B cell (primary cell): ENCODE measurements around the gene CAPN12. TPM values are rescaled to one million over a fixed set of nuclear protein-coding genes. Genes with fewer than 3 reads are reported as not detected.

Experiments used
- ATAC-seq: fragments of 200-7000 bp; cut with Tn5 transposase; one replicate; pipeline ENCODE4 v1.10.0; 2021; ENCODE audit warnings: low read depth, mild to moderate bottlenecking, moderate number of reproducible peaks, moderate library complexity
- CTCF ChIA-PET: fragments of 350-600 bp; sonication (Branson Sonifier 250); formaldehyde crosslinking; loops from one replicate; lab custom pipeline; 2021; ENCODE audit warnings: antibody characterized with exemption, inconsistent platforms; lab: Charles Lee
- POLR2A ChIA-PET: fragments of 350-600 bp; sonication (Branson Sonifier 250); formaldehyde crosslinking; loops from one replicate; lab custom pipeline; 2021; ENCODE audit warnings: antibody characterized with exemption; lab: Charles Lee
- DNase-seq: peaks from one replicate; pipeline ENCODE4 v3.0.0; 2013
- H2AFZ ChIP-seq: 2 replicates; pipeline ENCODE4 v1.6.1; 2012; ENCODE audit warnings: mild to moderate bottlenecking, low read depth, low read length; ENCODE audit not compliant: insufficient read depth, poor library complexity, severe bottlenecking
- H3K27ac ChIP-seq, 2 donors: 1 replicate in 1 of 2; 2 replicates in 1 of 2; pipeline ENCODE4 v1.5.1; 2012 to 2013; ENCODE audit warnings: low read length in 2 of 2, mild to moderate bottlenecking in 2 of 2, moderate library complexity in 1 of 2
- H3K27me3 ChIP-seq, 4 experiments: fragments of 200-600 bp in 1 of 4; sonication (generic) in 1 of 4; replicated peaks in 1 of 4; 1 replicate in 2 of 4; 2 replicates in 2 of 4; pipeline versions ENCODE4 v1.6.1 to v1.7.0; 2013 to 2016; ENCODE audit warnings: low read length in 3 of 4, mild to moderate bottlenecking in 2 of 4, mixed read lengths in 1 of 4, moderate library complexity in 1 of 4; ENCODE audit not compliant: insufficient read depth in 4 of 4, control insufficient read depth in 3 of 4; ENCODE audit errors: control extremely low read depth in 1 of 4
- H3K36me3 ChIP-seq, 2 experiments: replicated peaks in 1 of 2; 1 replicate in 1 of 2; 2 replicates in 1 of 2; pipeline versions ENCODE4 v1.6.1 to v1.7.1; 2013; ENCODE audit warnings: low read length in 1 of 2; ENCODE audit not compliant: insufficient read depth in 2 of 2, control insufficient read depth in 1 of 2; ENCODE audit errors: control extremely low read depth in 1 of 2, extremely low read depth in 1 of 2
- H3K4me1 ChIP-seq, 2 donors: fragments of 200-600 bp in 1 of 2; sonication (generic) in 1 of 2; 1 replicate in 1 of 2; 2 replicates in 1 of 2; pipeline versions ENCODE4 v1.5.1 to v1.6.1; 2013 to 2017; ENCODE audit warnings: low read length in 2 of 2; ENCODE audit not compliant: control insufficient read depth in 2 of 2, insufficient read depth in 2 of 2
- H3K4me2 ChIP-seq: replicated peaks from 2 replicates; pipeline ENCODE3; 2012; ENCODE audit warnings: mild to moderate bottlenecking, low read depth, low read length; ENCODE audit not compliant: poor library complexity, severe bottlenecking
- H3K4me3 ChIP-seq, 5 experiments: fragments of 200-600 bp in 1 of 5; sonication (generic) in 1 of 5; 1 replicate in 3 of 5; 2 replicates in 2 of 5; pipeline versions ENCODE4 v1.5.1 to v1.7.0; 2011 to 2016; ENCODE audit warnings: low read length in 4 of 5, mild to moderate bottlenecking in 4 of 5, low read depth in 2 of 5, control low read depth in 1 of 5, moderate library complexity in 1 of 5; ENCODE audit not compliant: insufficient read depth in 1 of 5; ENCODE audit errors: control extremely low read depth in 1 of 5, extremely low read depth in 1 of 5
- H3K79me2 ChIP-seq: fragments of 200-600 bp; sonication (generic); one replicate; pipeline ENCODE4 v1.6.0; 2016; ENCODE audit warnings: low read length; ENCODE audit not compliant: control insufficient read depth, insufficient read depth
- H3K9ac ChIP-seq: fragments of 200-600 bp; sonication (generic); 2 replicates; pipeline ENCODE4 v1.6.1; 2017; ENCODE audit warnings: mild to moderate bottlenecking, low read length, moderate library complexity
- H3K9me3 ChIP-seq, 3 donors: one replicate each; pipeline versions ENCODE4 v1.6.1 to v1.7.1; 2013; ENCODE audit warnings: low read length in 2 of 3; ENCODE audit not compliant: control insufficient read depth in 2 of 3, insufficient read depth in 1 of 3; ENCODE audit errors: control extremely low read depth in 1 of 3
- H4K20me1 ChIP-seq: 2 replicates; pipeline ENCODE4 v1.6.0; 2012; ENCODE audit warnings: mild to moderate bottlenecking, low read length; ENCODE audit not compliant: insufficient read depth, control insufficient read depth, poor library complexity, severe bottlenecking
- H3K27ac Mint-ChIP-seq: one replicate; pipeline ENCODE4 v1.8.0; 2021; ENCODE audit warnings: mixed read lengths
- H3K27me3 Mint-ChIP-seq: one replicate; pipeline ENCODE4 v1.8.0; 2021; ENCODE audit warnings: mixed read lengths
- H3K4me1 Mint-ChIP-seq: one replicate; pipeline ENCODE4 v1.8.0; 2021; ENCODE audit warnings: mixed read lengths
- H3K4me3 Mint-ChIP-seq: one replicate; pipeline ENCODE4 v1.8.0; 2021; ENCODE audit warnings: mixed read lengths
- H3K9me3 Mint-ChIP-seq: one replicate; pipeline ENCODE4 v1.8.0; 2022; ENCODE audit warnings: mixed read lengths; ENCODE audit not compliant: insufficient read depth
- EZH2 ChIP-seq: IDR thresholded peaks from 2 replicates; pipeline ENCODE4 v1.6.1; 2012; ENCODE audit warnings: borderline replicate concordance, low read depth, mild to moderate bottlenecking, moderate library complexity, low read length; ENCODE audit not compliant: insufficient read depth, poor library complexity, severe bottlenecking
- WGBS: methylation state at CpG from one replicate; pipeline ENCODE4 v1.1.5; 2013; ENCODE audit warnings: missing lambda C conversion rate; ENCODE audit not compliant: insufficient coverage; 5-methylcytosine and 5-hydroxymethylcytosine counted together
- intact Hi-C: fragments of 100-400 bp; cut with micrococcal nuclease; formaldehyde crosslinking; loops from one replicate; pipeline ENCODE4 v1.10.0; 2022
- polyA plus RNA-seq: library from polyadenylated mRNA; depleted of rRNA; stranded (reverse); fragments of >200 nt; gene quantifications from 2 replicates; pipeline ENCODE4 v1.2.3, GENCODE V29; 2012
- total RNA-seq, 2 donors: library from RNA; stranded (reverse); fragments of 120-200 nt in 1 of 2; gene quantifications; 1 replicate in 1 of 2; 2 replicates in 1 of 2; pipeline versions ENCODE4 v1.2.3 to v1.2.4, GENCODE V29; 2013 to 2022
- TF ChIP-seq, protein P1 (sequence below): fragments of 200-600 bp; IDR thresholded peaks from one replicate; pipeline ENCODE4 v1.8.0; 2022; ENCODE audit warnings: antibody characterized with exemption, mild to moderate bottlenecking

The CAPN12 gene
- total and polyA plus RNA-seq, 2 donors (not counting 1 experiment from before 2014, with no cell fraction given), result 28.6 to 104 TPM

DNA sequence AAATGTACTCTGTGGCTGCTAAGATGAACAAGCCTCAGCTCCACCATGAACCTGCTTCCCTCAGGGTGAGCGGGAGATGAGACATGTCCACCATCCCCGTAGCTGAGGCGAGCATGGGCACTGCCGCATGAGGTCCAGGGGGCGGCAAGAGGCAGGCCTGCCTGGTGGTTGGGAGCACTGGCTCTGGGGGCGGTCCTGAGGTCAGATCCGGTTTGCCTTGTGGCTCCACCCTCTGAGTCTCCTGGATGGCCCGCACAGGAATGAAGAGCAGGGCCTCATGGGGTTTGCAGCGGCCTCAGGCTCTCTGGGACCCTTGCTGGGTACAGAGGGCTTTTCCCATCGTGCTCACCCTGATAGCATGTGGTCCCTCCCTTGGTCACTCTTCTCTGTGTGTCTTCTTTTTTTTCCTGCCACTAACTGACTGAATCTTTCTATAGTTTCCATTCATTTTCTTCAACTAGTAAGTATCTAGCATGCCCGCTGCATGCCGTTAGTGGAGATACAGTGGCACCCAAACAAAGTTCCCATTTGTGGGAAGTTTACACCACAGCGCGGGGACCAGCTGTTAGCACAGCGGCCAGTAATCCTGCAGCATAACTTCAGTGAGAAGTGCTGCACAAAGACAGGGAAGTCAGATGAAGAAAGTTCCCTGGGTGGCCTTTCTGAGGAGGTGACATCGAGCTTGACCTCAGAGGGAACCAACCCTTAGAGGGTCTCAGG lies 37.3 kb downstream of the CAPN12 start:
- 93% methylated on average over 16 of the region's 16 CpGs for WGBS
- ATAC-seq, result no peak
- Histone ChIP-seq H3K9ac (no peak overlapping the region), H3K4me2 (no peak overlapping the region), H4K20me1 (peaks cover 6% of the 10 kb centered on the region), H3K27me3 (no peaks in the 10 kb centered on the region), H3K4me3 (no peak overlapping the region), H3K27ac (no peak overlapping the region), H3K79me2 (no peaks in the 10 kb centered on the region), H3K36me3 (peaks cover 0 to 88% of the 10 kb centered on the region in 2 experiments), H3K9me3 (no peaks in the 10 kb centered on the region), H3K4me1 (no peaks in the 10 kb centered on the region), H2AFZ (no peak overlapping the region)
- POLR2A ChIA-PET, result no interaction called here
- no peak for DNase-seq
- Mint-ChIP-seq H3K27ac (no peak overlapping the region), H3K4me3 (no peak overlapping the region), H3K9me3 (no peaks in the 10 kb centered on the region), H3K27me3 (no peaks in the 10 kb centered on the region), H3K4me1 (no peaks in the 10 kb centered on the region)
- intact Hi-C loops, result no loop called here
- CTCF ChIA-PET, result interaction anchor here (1.2 kb wide), 1 partner anchor 86 kb away, joined by 4 read pairs; no protein-coding TSS in a partner anchor
- TF ChIP-seq, protein P1, sequence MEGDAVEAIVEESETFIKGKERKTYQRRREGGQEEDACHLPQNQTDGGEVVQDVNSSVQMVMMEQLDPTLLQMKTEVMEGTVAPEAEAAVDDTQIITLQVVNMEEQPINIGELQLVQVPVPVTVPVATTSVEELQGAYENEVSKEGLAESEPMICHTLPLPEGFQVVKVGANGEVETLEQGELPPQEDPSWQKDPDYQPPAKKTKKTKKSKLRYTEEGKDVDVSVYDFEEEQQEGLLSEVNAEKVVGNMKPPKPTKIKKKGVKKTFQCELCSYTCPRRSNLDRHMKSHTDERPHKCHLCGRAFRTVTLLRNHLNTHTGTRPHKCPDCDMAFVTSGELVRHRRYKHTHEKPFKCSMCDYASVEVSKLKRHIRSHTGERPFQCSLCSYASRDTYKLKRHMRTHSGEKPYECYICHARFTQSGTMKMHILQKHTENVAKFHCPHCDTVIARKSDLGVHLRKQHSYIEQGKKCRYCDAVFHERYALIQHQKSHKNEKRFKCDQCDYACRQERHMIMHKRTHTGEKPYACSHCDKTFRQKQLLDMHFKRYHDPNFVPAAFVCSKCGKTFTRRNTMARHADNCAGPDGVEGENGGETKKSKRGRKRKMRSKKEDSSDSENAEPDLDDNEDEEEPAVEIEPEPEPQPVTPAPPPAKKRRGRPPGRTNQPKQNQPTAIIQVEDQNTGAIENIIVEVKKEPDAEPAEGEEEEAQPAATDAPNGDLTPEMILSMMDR, result no peak
- no peak for TF ChIP-seq EZH2

DNA sequence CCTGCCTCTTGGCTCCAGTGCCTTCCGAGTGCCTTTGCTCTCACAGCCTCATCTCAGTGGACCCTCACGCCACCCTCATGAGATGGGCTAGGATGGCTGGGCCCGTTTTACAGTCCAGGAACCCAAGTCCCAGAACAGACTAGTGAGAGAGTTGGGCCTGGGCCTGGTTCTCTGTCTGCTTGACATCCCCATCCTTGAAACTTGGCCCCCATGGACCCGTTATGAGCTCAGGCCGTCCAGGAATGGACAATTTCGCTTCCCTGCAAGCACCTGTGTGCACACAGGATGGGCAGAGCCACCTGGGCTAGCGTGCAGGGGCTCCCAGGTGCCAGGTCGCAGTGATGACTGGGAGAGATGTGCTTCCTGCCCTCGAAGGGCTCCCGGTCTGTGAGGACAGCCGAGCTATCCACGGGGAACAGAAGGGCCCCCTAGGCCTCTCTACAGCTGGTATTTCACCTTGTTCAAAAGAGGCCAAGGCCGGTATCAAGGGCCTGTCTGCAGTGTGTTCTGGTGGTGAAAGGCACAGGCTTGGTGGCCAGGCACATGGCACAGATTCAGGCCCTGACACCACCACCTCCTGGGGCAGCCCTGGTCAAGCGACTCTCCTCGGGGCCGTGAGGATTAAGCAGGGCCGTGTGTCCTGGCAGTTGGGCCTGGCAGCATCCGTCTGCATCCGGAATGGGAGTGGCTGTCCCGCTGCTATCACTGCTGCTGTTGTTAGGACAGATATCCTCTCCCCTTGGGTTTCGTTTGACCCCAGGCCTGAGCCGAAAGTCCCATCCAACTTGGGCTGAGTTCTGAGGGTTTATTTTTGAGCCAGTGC lies 38.9 kb downstream of the CAPN12 start:
- WGBS, result 97% methylated on average over 18 of the region's 22 CpGs
- Mint-ChIP-seq H3K4me1 (no peaks in the 10 kb centered on the region), H3K27me3 (no peaks in the 10 kb centered on the region), H3K4me3 (no peak overlapping the region), H3K27ac (no peak overlapping the region), H3K9me3 (no peaks in the 10 kb centered on the region)
- no peaks in the 10 kb centered on the region for H3K9me3 ChIP-seq
- no peaks in the 10 kb centered on the region for H3K27me3 ChIP-seq
- intact Hi-C loops, result no loop called here
- peaks cover 5% of the 10 kb centered on the region for H3K79me2 ChIP-seq
- no peak overlapping the region for H3K4me2 ChIP-seq
- no peak overlapping the region for H2AFZ ChIP-seq
- ChIA-PET CTCF (no interaction called here), POLR2A (no interaction called here)
- TF ChIP-seq EZH2, result no peak
- TF ChIP-seq, protein P1, result no peak
- H4K20me1 ChIP-seq, result peaks cover 13% of the 10 kb centered on the region
- H3K4me1 ChIP-seq, result no peaks in the 10 kb centered on the region
- no peak overlapping the region for H3K4me3 ChIP-seq
- ATAC-seq (no peak), DNase-seq (no peak)
- H3K27ac ChIP-seq, result no peak overlapping the region
- H3K36me3 ChIP-seq, result peaks cover 0 to 88% of the 10 kb centered on the region in 2 experiments
- no peak overlapping the region for H3K9ac ChIP-seq
